HG02798 (cell line): ENCODE data around the gene EGLN3.
A peak's percentile ranks its signal among the peaks of the same experiment; 100 is the strongest.
"Not testable (repeated sequence)": the region's sequence is repeated elsewhere in the genome, so short reads cannot be mapped to it uniquely, and the experiment has no call there.

Source experiments
- ATAC-seq: cut with Tn5 transposase; IDR thresholded peaks from one replicate; pipeline ENCODE4 v1.9.1; 2021; ENCODE audit warnings: mild to moderate bottlenecking; ENCODE audit not compliant: unreplicated experiment, poor library complexity

The EGLN3 gene

GRCh38 chr14:33950320-33951182, at the start of gene EGLN3:
Gene EGLN3 (minus strand): TSS chr14:33951074. CDS start chr14:33950752, 322 bp downstream.
- peak; percentile 90 for ATAC-seq

DNA sequence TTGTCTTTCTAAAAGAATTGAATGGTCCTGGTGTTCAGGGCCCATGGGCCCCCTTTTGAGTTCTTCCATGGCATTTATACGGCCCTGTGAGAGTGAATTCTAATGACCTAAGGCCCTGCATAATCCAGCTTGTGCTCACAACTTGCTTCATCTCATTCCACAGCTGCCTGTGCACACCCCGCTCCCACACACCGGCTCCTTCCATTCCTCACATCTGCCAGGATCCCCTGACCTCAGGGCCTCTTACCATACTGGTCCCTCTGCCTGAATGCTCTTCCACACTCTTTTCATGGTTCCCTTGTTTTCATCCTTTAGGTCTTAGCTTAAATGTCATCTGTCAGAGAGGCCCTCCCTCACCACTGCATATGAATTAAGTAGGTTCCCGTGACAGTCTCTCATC, 49.5 kb upstream of the EGLN3 start:
- ATAC-seq = no peak

DNA sequence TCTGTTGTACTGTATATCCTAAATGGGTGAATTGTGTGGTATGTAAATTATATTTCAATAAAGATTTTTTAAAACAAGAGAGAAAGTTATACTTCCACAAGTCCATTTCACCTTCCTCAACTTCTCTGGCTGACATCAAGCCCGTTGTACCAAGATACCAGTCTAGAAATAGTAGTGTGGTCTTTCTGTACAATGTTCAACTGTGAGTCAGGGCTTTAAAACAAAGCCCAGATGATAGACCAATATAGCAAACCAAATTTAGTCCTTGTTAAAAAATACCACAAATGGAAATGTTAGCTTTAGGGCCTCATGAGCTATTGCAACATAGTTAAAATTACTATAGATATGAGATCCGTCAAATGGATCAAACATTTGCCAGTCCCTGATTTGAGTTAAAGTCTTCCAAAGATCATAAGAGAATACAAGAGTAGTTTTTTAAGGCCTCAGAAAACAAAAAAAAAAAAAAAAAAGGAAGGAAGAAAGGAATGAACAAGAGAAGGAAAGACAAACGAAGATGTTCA, 49.0 kb upstream of the EGLN3 start:
- no peak for ATAC-seq

DNA sequence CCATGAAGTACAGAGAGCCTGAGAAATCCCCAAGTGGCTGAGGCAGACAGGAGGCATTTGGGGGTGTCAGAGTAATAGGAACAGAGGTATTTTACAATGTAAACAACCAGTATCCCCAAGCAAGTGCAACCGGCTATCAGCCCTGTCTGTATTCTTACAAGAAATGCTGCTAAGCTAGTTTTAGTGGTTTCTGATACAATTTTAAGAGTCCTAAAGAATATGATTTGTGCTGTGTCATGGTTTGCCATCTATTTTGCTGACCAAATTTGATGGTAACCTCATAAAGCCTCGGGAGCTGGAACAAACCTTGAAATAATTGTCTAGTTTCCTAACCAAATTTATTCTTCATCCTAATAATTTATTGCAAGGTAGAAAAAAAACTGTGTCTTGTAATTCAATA, 46.7 kb upstream of the EGLN3 start:
- no peak for ATAC-seq

DNA sequence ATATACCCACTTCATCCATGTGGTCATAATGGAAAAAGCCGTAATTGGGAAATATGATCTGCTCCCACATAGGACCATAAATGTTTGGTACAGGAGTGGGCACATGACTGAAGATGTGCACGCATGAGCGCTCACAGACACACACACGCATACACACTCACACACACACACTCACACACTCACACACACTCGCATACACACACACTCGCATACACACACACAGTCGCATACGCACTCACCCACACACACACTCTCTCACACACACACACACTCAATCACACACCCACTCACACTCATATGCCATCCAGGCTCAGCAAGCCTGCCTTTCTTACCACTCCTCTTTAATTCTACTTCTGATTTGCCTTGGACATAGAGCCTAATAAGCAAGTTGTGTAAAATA, 45.6 kb upstream of the EGLN3 start:
- ATAC-seq = no peak

DNA sequence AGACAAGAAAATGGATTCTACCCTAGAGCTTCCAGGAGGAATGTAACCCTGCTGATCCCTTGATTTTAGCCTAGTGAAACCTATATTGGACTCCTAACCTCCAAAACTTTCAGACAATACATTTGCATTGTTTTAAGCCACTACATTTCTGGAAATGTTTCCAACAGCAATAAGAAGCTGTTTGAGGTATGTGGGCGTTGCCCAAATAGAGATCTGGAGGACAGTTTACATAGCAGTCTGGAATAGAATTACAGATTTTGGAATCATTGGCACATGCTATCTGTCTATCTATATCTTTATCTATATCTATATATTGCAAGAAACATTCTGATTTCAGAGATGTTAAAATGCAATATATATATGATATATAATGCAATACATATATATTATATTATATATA, 42.4 kb upstream of the EGLN3 start:
- ATAC-seq = no peak

DNA sequence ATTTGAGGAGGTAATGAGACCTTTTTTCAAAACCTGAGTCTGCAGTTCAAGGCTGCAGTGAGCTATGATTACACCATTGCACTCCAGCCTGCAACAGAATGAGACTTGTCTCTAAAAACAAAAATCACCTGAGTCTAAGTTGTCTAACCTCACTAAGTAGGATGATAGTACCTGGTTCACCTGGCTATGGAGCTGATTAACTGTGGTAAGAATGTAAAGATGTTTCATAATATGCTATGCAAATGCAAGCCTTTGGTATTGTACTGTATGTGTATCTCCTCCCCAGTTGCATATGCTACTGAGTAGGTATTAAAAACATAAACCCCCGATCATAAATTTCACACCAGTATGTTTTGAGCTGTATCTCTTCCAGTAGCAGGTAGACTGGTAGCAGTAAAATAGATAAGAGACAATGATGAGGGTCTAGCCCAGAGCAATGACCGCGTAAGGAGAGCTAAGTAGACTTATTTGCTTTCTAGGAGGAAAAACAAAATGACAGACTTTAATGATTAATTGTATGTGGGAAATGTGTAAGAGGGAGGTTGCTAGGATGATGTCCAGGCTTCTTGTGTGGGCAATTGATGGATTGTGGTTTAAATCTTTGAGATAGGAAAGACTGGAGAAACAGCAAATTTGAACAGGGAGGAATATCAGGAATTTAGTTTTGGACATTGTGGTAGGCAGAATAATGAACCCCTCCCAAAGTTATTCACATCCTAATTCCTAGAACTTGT, 41.6 kb upstream of the EGLN3 start:
- no peak for ATAC-seq

DNA sequence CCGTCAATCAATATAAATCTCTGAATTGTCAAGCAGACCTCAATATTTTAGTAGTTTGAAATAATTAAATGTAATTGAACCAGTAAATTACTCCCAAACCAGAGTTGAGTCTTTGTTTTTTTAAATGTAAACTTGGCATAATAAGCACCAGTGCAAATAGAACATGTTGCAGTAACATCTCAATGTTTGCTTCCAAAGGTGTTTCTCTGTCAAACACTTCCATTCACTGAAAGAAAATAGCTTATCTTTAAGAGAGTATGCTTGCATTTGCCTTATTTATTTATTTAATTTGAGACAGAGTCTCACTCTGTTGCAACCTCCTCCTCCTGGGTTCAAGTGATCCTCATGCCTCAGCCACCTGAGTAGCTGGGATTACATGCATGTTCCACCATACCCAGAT, 39.9 kb upstream of the EGLN3 start:
- no peak for ATAC-seq

GRCh38 chr14:33987565-33988080, 36.7 kb upstream of the EGLN3 start:
- no peak for ATAC-seq

GRCh38 chr14:33986804-33987203, 35.9 kb upstream of the EGLN3 start:
- no peak for ATAC-seq

GRCh38 chr14:33985242-33985641, 34.4 kb upstream of the EGLN3 start:
- ATAC-seq = no peak

DNA sequence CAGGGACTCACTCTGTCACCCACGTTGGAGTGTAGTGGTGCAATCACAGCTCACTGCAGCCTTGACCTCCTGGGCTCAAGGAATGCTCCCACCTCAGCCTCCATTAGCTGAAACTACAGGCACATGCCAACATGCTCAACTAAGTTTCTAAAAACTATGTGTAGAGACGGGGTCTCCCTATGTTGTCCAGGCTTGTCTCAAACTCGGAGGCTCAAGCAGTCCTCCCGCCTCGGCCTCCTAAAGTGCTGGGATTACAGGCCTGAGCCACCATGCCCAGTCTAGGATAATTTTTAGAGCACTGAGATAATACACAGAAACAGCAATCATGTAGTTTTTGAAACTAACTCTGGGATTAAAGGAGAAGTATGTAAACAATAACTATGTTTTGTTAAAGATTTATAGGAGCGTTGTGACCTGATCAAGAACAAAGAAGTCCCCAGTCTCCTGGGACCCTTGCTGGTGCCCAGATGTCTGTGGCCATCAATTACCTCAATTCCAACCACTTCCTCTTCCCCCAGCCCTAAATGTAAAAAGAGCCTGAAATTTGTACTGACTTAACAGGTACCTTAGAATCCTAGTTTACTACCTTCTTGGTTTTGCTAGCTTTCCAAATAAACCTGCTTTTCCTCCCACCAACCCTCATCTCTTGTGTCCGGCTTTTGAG, 28.9 kb upstream of the EGLN3 start:
- ATAC-seq = no peak

- no peak for ATAC-seq
Measured at GRCh38 chr14:33978892-33979612, 28.2 kb upstream of the EGLN3 start.

DNA sequence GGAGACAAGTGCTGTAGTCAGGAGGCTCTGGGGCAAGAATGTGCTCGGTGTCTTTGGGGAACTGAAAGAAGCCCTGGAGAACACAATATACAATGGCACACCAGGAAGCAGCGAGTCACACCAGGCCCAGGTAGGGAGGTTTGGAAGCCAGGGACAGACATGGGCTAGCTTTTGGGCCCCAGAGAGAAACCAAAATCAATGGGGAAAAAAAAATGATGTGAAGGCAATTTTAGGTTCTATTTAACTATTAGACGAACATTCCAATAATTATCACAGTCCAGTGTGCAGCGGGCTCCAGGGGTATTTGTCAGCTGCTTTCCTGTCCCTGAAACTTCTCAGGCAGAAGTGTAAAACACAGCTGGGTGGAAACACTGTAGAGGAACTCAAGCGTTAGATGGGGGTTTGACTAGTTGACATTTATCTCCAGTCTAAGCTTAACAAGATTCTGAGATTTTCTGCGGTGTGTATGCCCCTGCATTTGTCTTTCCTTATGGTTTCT, 21.8 kb upstream of the EGLN3 start:
- ATAC-seq = peak; percentile 87

GRCh38 chr14:33969846-33970245, 19.0 kb upstream of the EGLN3 start:
- ATAC-seq = not testable (repeated sequence)

DNA sequence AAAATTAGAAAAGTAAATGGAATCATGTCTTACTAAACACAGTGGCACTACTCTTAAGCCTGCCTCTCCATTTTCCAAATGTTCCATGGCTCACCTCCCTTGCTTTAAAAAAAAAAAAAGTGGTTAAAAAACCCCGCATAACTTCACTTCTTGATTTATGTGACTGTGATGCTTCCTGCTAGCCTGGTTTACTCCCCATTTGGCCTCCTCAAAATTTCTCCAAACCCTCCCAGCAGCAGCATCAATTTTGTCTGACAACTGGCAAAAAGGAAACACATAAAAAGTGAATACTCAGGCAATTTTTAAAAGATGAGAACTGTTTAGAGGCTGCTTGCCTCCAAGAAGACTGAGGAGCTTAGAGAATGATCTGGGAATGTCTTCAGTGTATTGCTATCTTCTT, 17.8 kb upstream of the EGLN3 start:
- no peak for ATAC-seq

DNA sequence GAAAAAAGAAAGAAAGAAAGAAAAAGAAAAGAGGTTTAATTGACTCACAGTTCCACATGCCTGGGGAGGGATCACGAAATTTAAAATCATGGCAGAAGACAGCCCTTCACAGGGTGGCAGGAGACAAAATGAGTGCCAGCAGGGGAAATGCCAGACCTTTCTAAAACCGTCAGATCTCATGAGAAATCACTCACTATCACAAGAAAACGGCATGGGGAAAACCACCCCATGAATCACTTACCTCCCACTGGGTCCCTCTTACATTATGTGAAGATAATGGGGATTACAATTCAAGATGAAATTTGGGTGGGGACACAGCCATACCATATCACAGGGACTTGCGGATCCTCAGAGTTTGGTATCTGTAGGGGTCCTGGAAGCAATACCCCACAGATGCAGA, 16.3 kb upstream of the EGLN3 start:
- no peak for ATAC-seq

DNA sequence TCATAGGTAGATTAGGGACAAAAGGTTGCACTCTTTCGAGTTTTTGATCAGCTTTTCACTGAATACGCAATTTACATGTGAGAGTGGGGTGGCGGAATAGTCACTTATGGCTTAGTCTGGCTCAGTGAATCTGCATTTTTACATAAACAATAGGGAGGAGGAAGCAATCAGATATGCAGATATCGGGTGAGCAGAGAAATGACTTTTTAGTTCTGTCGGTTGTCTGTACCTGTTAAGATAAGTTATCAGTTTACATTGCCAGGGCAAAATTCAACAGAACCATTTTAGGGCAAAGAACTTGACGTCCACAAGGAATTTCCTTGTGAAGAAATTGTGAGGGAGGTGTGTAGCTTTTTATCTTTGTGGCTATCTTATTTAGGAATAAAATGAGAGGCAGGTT, 15.4 kb upstream of the EGLN3 start:
- no peak for ATAC-seq

DNA sequence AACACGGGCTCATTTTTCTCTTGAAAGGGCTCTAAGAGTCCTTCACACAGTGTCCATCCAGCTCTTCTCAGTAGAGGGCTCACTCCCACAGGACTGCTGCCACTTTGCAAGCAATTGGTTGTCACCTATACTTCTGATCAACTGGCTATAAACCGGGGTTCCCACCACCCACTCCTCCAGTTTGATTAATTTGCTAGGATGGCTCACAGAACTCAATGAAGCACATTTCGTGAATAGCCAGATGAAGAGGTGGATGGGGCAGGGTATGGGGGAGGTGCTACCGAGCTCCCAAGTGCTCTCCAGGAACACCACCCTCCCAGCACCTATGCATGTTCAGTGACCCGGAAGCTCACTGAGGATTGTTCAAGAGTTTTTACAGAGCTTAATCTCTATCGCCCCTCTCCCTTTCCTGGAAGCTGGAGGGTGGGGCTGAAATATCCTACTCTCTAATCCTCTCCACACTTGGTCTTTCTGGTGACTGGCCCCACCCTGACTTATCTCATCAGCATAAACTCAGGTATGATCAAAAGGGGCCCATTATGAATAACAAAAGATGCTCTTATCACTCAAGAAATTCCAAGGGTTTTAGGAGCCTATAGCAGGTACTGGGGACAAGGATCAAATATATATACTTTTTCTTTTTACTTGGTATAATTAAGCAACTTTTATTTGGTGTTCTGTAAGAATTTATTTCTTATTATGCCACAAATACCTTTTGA, 13.9 kb upstream of the EGLN3 start:
- no peak for ATAC-seq
